ENCODE data around the gene FUOM.

The FUOM gene, protein sequence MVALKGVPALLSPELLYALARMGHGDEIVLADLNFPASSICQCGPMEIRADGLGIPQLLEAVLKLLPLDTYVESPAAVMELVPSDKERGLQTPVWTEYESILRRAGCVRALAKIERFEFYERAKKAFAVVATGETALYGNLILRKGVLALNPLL

DNA sequence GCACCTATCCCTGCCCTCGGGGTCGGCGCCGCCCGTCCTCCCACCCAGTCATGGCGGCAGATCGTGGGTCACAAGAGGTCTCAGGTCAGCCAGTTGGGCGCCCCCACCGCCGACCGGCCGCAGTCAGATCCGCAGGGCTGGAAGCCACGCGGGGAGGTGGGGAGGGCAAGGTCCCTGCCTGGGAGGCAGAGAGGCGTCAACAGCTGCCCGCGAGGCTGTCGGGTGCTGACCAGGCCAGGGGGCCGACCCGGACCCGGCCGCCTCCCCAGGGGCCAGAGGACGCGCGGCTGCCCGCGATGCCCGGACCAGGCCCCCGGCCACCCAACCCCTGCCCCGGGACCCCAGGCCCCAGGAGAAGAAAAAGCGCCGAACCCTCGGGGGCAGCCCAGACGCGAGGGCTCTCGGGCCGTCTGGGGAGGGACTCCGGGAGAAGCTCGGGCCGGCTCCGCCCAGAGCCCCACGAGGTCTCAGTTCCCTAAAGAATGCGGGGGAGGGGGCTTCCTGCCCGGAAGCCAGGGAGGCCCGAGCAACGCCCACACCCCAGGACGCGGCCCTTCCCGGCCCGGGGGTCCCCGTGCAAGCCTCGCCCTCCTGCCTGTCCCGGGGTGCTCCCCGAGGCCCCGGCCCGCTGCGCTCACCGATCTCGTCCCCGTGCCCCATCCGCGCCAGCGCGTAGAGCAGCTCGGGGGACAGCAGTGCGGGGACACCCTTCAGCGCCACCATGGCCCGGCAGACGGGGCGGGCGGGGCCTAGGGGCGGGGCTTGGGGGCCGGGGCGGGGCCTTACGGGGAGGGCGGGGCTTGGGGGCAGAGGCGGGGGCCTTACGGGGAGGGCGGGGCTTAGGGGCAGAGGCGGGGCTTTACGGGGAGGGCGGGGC lies at the start of gene FUOM:
TSS of gene FUOM (minus strand) at position 735 of the 877 bp plus-strand sequence. CDS start at position 723, 12 bp downstream.
- peak; percentile 38 for DNase-seq (ENCODE audit: low read depth, low spot score)

DNA sequence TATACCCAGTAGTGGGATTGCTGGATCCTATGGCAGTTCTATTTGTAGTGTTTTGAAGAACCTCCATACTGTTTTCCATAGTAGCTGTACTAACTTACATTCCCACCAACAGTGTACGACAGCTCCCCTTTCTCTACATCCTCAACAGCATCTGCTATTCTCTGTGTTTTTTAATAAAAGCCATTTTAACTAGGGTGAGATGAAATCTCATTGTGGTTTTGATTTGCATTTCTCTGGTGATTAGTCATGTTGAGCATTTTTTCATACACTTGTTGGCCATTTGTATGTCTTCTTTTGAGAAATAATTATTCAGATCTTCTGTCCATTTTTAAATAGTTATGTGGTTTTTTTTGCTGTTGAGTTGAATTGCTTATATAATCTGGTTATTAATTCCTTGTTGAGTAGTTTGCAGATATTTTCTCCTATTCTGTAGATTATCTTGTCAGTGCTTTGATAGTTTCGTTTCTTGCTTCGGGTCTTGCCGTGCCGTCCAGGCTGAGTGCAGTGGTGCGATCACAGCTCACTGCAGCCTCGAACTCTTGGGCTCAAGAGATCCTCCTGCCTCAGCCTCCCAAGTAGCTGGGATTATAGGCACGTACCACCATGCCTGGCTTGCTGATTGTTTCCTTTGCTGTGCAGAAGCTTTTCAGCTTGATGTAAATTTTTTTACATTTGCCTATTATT lies 48.2 kb upstream of the FUOM start:
- DNase-seq (ENCODE audit: low read depth, low spot score): no peak

DNA sequence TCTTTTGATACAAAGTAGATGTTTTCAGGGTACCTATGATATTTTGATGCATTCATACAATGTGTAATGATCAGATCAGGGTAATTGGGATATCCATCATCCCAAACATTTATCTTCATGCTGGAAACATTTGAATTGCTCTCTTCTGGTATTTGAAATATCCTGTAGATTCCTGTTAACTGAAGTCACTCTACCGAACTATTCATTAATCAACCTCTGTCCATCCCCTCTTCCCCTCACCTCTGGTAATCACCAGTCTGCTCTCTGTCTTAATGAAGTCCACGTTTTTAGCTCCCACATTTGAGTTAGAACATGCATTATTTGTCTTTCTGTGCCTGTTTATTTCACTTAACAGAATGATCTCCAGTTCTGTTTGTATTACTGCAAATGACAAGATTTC lies 47.5 kb upstream of the FUOM start:
- DNase-seq (ENCODE audit: low read depth, low spot score): no peak

DNA sequence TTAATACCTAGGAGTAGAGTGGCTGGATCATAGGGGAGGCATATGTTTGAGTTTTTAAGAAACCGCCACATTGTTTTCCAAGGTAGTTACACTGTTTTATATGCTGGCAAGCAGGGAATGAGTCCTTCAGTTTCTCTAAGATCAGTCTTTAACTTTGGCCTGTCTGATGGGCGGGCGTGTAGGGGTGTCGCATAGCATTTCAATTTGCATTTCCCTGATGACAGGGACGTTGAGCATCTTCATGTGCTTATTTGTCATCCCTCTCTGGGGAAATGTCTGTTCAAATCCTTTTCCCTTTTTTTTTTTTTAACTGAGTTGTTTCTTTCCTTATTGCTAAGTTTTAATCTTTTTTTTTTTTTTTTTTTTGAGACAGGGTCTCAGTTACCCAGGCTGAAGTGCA lies 46.0 kb upstream of the FUOM start:
- no peak for DNase-seq (ENCODE audit: low read depth, low spot score)

DNA sequence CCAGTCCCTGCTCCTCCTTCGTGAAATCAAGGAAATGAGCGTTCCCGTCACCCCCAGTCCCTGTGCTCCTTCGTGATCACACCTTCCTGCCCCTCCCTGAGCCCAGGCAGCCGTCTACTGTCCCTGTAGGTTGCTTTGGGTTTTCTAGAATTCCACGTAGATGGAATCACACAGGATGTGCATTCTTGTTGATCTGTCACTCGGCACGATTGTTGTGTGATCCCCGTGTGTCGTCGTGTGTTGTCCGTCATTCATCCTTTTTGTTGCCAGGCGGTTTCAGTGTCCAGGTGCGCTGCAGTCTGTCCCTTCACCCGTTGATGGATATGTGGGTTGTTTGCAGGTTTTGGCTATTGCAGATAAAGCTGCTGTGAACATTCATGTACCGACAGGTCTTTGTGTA lies 45.5 kb upstream of the FUOM start:
- no peak for DNase-seq (ENCODE audit: low read depth, low spot score)

DNA sequence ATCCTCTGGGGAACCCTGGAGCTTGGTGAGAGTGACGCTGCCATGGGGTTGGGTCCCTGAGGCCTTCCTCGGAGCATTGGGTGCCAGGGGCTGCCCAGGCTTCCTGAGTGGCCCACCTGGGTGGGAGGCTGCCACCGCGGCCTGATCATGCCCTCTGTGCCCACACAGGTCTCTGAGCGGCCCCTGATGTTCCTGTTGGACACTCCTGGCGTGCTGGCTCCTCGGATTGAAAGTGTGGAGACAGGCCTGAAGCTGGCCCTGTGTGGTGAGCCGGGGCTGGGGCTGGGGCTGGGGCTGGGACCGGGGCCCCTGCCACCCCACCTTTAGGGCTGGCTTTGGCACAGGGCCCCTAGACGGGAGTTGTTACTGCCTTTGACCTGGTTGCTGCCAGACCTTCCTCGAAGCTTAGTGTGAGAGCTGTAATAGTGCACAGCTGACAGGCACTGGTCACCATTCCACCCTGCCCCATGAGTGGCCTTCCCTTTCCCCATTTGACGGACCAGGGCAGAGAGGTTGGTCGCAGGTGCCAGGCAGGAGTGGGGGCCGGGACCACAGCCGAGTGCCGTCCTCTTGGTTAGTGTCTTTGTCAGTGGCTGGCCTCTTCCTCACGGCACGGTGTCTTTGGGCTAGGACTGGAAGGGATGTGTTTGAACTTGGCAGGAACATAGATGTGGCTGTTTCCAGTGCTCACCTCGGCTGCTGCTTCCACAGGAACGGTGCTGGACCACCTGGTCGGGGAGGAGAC lies 44.3 kb upstream of the FUOM start:
- DNase-seq (ENCODE audit: low read depth, low spot score): no peak

DNA sequence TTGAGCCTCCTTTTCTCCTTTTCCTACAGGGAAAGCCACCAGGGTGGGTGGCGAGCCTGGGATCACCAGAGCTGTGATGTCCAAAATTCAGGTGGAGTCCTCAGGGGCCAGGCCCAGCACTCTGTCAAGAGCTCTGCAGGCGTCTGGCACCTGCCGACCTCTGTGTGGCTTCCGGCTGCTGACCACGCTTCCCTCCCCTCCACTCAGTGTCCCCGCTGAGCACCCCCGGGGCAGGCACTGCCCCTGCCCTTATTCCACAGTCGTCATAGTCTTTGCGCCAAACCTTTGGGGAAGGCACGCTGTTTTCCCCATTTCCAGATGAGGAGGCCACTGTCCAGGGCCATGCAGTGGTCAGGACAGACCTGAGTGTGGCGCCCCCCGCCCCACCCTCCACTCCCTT lies 43.7 kb upstream of the FUOM start:
- DNase-seq (ENCODE audit: low read depth, low spot score): no peak

DNA sequence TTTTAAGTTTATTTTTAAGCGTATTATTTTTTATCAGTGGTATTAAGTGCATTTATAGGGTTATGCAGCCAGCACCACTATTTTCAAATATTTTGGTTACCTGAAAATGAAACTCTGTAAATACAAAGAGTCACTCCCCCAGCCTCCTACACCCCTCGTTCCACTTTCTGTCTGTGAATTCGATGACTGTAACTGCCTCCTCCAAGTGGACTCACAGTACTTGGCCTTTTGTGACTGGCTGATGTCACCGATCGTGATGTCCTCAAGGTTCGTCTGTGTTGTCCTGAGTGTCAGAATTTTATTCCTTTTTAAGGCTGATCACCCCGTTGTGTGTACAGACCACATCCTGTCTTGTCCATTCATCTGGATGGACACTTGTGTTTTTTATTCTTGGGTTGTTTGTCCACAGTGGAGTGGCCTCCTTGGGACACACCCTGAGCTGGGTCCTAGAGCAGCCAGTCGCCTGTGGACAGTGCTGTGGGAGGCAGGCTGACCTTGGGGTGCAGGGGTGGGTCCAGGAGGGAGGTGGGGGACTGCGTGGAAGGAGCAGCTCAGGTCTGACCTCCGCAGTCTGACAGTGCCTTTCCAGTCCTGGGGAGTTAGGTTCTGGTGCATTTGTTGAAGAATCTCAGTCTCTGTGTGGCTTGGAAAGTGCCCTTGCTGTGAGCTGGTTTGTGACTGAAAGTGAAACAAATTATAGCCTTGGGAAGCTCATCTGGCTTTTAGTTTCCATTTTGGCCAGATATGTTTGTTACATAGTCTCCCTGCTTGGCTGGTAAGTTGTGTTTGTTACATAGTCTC lies 43.0 kb upstream of the FUOM start:
- DNase-seq (ENCODE audit: low read depth, low spot score): no peak

DNA sequence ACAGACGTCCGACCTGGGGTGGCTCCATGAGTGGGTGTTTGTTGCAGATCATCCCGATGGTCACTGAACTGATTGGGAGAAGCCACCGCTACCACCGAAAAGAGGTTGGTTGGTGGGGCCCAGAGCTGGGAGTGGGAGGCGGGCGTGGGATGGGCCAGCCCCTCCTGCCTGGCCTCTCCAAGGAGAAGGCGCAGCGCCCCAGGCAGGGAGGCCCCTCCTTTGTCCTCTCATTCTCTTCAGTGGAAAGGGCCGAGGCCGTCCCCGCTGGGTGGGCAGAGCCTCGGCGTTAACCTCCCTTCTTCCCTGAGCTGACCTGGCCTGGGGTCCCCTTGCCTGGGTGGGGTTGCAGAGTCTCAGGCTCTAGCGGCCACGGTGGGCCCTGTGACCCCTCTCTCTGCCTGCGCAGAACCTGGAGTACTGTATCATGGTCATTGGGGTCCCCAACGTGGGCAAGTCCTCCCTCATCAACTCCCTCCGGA lies 41.3 kb upstream of the FUOM start:
- DNase-seq (ENCODE audit: low read depth, low spot score): no peak

DNA sequence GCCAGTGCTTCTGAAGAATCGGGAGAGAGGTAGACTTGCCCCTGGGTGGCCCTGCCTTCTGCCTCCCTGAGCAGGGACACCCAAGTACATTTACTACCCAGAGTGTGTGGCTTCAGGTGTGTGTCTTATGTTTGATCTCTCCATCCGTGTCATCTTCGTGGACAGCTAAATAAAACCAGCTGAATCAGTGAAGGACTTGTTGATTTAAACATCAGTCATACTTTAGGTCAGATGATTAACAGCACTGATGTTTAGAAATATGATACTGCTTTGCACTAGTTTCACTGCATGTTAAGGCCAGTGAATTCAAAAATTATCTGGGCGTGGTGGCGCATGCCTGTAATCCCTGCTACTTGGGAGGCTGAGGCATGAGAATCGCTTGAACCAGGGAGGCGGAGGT lies 40.1 kb upstream of the FUOM start:
- DNase-seq (ENCODE audit: low read depth, low spot score): no peak

DNA sequence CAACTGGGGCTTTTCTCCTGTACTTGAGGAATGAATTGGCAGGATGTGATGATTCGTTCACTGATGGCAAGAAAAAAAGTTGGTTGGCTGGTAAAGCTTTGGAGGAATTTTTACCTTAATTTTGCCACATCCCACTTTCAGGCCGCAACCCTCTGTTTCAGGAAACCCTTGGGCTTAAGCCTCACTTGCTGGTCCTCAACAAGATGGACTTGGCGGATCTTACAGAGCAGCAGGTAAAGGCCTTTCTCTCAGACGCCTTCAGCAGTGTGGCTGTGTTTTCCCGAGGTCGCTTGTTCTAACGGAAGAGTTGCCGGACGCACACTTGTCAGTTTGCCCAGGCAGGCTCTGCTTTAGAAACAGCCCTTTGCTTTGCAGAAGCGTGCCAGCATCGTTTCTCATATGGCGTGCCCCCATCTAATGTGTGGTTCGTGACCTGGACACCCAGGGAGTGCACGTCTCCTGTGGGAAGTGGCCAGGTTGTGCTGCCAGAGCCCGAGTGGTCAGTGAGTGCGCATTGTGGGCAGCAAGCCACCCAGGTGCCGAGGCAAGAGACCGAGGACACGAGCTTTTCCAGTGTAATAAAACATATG lies 38.3 kb upstream of the FUOM start:
- no peak for DNase-seq (ENCODE audit: low read depth, low spot score)

DNA sequence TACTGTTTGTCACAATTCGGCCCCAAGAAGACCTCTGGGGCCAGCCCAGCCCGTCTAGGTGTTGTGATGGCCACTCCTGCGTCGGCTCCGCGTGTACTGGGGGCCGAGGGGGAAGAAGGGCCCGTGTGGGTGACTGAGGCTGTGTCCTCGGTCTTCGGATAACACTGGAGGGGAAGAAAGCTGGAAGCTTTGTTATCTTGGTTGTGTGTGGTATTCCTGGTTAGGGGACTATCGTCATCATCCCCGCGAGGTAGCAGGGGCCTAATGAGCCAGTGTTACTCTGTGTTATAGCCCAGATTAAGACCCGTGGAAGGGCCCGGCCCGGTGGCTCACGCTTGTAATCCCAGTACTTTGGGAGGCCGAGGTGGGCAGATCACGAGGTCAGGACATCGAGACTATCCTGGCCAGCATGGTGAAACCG lies 37.0 kb upstream of the FUOM start:
- DNase-seq (ENCODE audit: low read depth, low spot score): no peak

DNA sequence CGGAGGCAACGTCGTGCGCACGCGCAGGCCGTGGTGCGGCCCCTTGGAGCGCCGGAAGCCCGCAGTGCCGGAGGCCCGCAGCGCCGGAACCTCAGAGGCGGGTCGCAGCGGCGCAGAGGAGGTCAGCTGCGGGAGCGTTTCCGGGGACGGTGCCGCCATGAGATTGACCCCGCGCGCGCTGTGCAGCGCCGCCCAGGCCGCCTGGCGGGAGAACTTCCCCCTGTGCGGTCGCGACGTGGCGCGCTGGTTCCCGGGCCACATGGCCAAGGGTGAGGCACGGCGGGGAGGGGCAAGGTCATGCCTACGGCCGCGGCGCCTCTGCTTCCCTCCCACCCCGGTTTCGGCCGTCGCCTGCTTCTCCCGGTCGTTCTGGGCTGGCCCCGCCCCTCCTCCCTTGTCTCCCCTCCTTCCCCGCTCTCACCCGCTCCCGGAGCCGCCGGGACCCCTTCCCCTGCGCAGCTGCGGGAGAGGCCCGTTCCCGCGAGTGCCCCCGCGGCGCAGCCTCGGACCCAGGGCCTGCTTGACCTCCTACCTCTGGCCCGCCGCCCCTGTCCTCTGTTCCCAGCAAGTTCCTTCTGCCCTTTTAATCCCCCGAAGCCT lies 36.3 kb upstream of the FUOM start, which contains the start of gene MTG1:
TSS of gene MTG1 (plus strand) at position 94 of the 600 bp plus-strand sequence. CDS start at position 158, 64 bp downstream.
- DNase-seq (ENCODE audit: low read depth, low spot score): peak; percentile 86

DNA sequence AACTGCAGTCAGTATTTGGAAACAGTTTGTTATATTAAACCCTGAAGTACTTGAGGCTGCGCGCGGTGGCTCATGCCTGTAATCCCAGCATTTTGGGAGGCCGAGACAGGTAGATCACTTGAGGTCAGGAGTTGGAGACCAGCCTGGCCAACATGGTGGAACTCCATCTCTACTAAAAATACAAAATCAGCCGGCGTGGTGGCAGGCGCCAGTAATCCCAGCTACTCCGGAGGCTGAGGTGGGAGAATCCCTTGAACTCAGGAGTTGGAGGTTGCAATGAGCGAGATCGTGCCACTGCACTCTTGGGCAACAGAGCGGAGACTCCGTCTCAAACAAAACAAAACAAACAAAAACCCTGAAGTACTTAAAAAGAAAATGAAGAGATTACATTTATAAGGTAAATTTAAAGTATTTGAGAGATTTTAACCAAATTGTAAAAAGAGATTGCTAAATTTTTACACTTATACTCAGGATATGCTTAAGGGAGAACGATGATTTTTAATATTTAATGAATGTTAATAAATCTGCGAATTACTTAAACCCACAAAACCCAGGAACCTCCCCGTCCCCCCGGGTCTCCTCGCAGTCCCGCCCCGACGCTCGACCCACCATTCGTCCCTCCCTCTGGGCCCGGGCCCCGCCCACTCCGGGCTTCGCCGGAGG lies 35.7 kb upstream of the FUOM start:
- no peak for DNase-seq (ENCODE audit: low read depth, low spot score)

DNA sequence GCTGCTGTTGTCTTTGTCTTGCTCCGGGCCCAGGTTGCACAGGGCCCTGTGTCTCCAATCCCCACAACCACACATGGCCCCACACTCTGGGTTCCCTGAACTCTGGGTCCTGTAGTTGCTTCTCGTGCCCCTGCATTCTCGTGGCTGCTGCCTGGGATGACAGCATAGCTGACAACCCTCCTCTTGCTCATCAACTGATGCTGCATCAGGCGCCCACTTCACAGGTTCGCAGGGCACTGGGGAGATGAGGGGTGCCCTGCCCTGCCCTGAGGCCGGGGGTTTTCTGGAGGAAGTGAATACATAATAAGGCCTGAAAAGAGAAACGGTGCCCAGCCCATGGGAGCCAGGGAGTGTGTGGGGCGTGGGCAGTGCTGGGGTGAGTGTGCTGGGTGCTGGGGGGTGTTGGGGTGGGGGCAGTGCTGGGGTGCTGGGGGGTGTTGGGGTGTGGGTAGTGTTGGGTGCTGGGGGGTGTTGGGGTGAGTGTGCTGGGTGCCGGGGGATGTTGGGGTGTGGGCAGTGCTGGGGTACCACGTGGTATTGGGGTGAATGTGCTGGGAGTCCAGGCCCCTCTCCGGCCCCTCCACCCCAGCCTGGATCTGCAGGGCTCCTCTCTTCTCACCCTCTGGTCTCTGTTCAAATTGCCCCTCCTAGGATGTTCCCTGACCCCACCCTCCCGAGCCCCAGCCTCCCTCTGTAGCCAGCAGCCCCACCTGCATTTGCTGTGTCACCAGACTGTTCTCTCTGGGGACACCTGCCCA lies 34.1 kb upstream of the FUOM start:
- no peak for DNase-seq (ENCODE audit: low read depth, low spot score)

DNA sequence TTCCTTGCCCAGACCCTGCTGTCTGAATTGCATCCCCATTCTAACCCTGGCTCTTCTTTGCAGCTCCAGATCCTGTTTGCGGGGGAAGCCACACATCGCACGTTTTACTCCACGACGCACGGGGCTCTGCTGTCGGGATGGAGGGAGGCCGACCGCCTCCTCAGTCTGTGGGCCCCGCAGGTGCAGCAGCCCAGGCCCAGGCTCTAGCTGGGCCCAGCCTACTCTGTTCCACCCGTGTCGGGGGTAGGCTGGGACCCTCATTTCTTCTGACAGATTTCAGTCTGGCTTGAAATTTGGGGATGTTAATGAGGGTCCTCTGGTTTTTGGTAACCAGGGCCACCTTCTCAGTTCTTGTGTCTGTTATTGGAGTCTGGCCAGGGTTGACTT lies 33.4 kb upstream of the FUOM start:
- DNase-seq (ENCODE audit: low read depth, low spot score): no peak

DNA sequence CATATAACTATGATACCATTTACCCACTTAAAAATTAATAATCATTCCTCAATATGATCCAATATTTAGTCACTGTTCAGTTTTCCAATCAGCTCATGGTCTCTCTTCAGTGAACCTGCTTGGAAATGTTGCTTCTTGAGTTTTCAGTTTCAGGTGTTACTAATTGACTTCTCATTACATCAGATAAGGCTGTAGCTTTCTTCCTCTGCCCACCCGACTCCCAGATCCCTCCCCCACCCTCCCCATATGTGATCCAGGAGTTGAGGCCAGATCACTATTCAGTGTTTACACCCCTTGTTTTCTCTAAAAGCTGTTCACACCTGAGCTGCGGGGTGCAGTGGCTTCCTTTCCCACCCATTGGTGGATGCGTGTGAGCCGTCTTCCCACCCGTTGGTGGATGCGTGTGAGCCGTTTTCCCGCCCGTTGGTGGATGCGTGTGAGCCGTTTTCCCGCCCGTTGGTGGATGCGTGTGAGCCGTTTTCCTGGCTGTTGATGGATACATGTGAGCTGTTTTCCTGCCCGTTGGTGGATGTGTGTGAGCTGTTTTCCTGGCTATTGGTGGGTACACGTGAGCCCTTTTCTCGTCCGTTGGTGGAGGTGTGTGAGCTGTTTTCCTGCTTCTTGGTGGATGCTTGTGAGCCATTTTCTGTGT lies 32.9 kb upstream of the FUOM start:
- no peak for DNase-seq (ENCODE audit: low read depth, low spot score)

Measured in activated naive CD8-positive, alpha-beta T cell treated with anti-CD3 and anti-CD28 coated beads, Interleukin-2, amount 50 U/mL, for 16 hours (primary cell).